ENCODE data around the gene TRIM23.
A peak's percentile ranks its signal among the peaks of the same experiment; 100 is the strongest.
"Not testable (repeated sequence)": the region's sequence is repeated elsewhere in the genome, so short reads cannot be mapped to it uniquely, and the experiment has no call there.

Gene TRIM23

GRCh38 chr5:65621961-65622360, 2.2 kb downstream of the TRIM23 start:
- H3K27ac ChIP-seq (ENCODE audit: insufficient read depth in 1 of 2, low read depth in 1 of 2, low read length in 2 of 2, poor library complexity in 1 of 2, severe bottlenecking in 2 of 2); DNase-seq; H3K27me3 ChIP-seq (replicated peaks in 2 of 5; ENCODE audit: control insufficient read depth in 4 of 5, insufficient read depth in 5 of 5, low read length in 4 of 5); H3K4me3 ChIP-seq (ENCODE audit: control insufficient read depth in 1 of 7, extremely low read depth in 1 of 7, insufficient read depth in 4 of 7, low read depth in 2 of 7, low read length in 6 of 7); H3K9me3 ChIP-seq (ENCODE audit: control extremely low read depth in 1 of 5, control insufficient read depth in 4 of 5, insufficient read depth in 2 of 5, low read depth in 1 of 5, low read length in 4 of 5); H3K36me3 ChIP-seq (ENCODE audit: control insufficient read depth in 4 of 4, insufficient read depth in 4 of 4, low read length in 3 of 4); CTCF ChIA-PET: not testable (repeated sequence)
- WGBS (ENCODE audit: insufficient coverage) = 100% methylated on average over 2 of the region's 4 CpGs
- POLR2A ChIA-PET = interaction anchor here (0.6 kb wide), 1 partner anchor 65 kb away, joined by 3 read pairs; no protein-coding TSS in a partner anchor
- peaks cover 20 to 31% (median 25%) of the 10 kb centered on the region in 4 experiments for H3K4me1 ChIP-seq (ENCODE audit: control extremely low read depth in 1 of 4, control insufficient read depth in 4 of 4, insufficient read depth in 4 of 4, low read length in 3 of 4)

- ChIA-PET CTCF (interaction anchor here (1.0 kb wide), 1 partner anchor 11 kb away, joined by 4 read pairs; no protein-coding TSS in a partner anchor), POLR2A (no interaction called here)
- Histone ChIP-seq H3K36me3 (ENCODE audit: control insufficient read depth in 4 of 4, insufficient read depth in 4 of 4, low read length in 3 of 4) (peaks cover 3 to 16% (median 4%) of the 10 kb centered on the region in 4 experiments), H3K27ac (ENCODE audit: insufficient read depth in 1 of 2, low read depth in 1 of 2, low read length in 2 of 2, poor library complexity in 1 of 2, severe bottlenecking in 2 of 2) (no peak overlapping the region), H3K4me3 (ENCODE audit: control insufficient read depth in 1 of 7, extremely low read depth in 1 of 7, insufficient read depth in 4 of 7, low read depth in 2 of 7, low read length in 6 of 7) (no peak overlapping the region), H3K4me1 (ENCODE audit: control extremely low read depth in 1 of 4, control insufficient read depth in 4 of 4, insufficient read depth in 4 of 4, low read length in 3 of 4) (peaks cover 9 to 19% (median 15%) of the 10 kb centered on the region in 4 experiments), H3K9me3 (ENCODE audit: control extremely low read depth in 1 of 5, control insufficient read depth in 4 of 5, insufficient read depth in 2 of 5, low read depth in 1 of 5, low read length in 4 of 5) (no peaks in the 10 kb centered on the region), H3K27me3 (replicated peaks in 2 of 5; ENCODE audit: control insufficient read depth in 4 of 5, insufficient read depth in 5 of 5, low read length in 4 of 5) (no peaks in the 10 kb centered on the region)
- 100% methylated on average over 2 of the region's 4 CpGs for WGBS (ENCODE audit: insufficient coverage)
- DNase-seq = no peak
These were observed 4.1 kb downstream of the TRIM23 start for GRCh38 chr5:65620021-65620420.

- POLR2A ChIA-PET = no interaction called here
- CTCF ChIA-PET = interaction anchor here (1.4 kb wide), 1 partner anchor 20 kb away, joined by 3 read pairs; no protein-coding TSS in a partner anchor
- 100% methylated on average over 1 of the region's 4 CpGs for WGBS (ENCODE audit: insufficient coverage)
These were observed 11.7 kb downstream of the TRIM23 start for GRCh38 chr5:65612298-65612907.

DNA sequence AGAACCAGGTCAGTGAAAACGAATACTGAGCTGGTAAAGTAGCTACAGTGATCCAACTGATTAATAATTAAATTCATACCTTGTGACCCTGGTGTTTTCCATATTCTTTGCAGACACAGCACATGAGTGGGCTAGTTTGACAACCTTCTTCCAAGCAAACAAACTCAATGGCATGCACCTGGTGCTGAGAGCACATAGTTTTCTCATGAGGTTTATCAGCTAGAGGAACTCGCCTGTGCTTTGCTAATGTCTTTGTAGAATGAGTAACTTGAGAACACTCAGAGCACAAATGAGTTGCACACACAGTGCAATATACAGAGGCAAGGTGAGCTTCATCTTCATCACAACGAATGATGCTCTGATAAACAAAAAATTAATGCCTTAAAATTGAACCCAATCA, 12.6 kb downstream of the TRIM23 start:
- H3K4me1 ChIP-seq (ENCODE audit: control extremely low read depth in 1 of 4, control insufficient read depth in 4 of 4, insufficient read depth in 4 of 4, low read length in 3 of 4) = no peaks in the 10 kb centered on the region
- no peak for DNase-seq
- H3K36me3 ChIP-seq (ENCODE audit: control insufficient read depth in 4 of 4, insufficient read depth in 4 of 4, low read length in 3 of 4) = peaks cover 24 to 80% (median 35%) of the 10 kb centered on the region in 4 experiments
- 100% methylated on average over 1 of the region's 3 CpGs for WGBS (ENCODE audit: insufficient coverage)
- no peak overlapping the region for H3K4me3 ChIP-seq (ENCODE audit: control insufficient read depth in 1 of 7, extremely low read depth in 1 of 7, insufficient read depth in 4 of 7, low read depth in 2 of 7, low read length in 6 of 7)
- ChIA-PET POLR2A (no interaction called here), CTCF (interaction anchor here (1.4 kb wide), 1 partner anchor 20 kb away, joined by 3 read pairs; no protein-coding TSS in a partner anchor)
- no peaks in the 10 kb centered on the region for H3K27me3 ChIP-seq (replicated peaks in 2 of 5; ENCODE audit: control insufficient read depth in 4 of 5, insufficient read depth in 5 of 5, low read length in 4 of 5)
- no peaks in the 10 kb centered on the region for H3K9me3 ChIP-seq (ENCODE audit: control extremely low read depth in 1 of 5, control insufficient read depth in 4 of 5, insufficient read depth in 2 of 5, low read depth in 1 of 5, low read length in 4 of 5)
- H3K27ac ChIP-seq (ENCODE audit: insufficient read depth in 1 of 2, low read depth in 1 of 2, low read length in 2 of 2, poor library complexity in 1 of 2, severe bottlenecking in 2 of 2) = no peak overlapping the region

More at GRCh38 chr5:65612298-65612907, 11.7 kb downstream of the TRIM23 start:
- Histone ChIP-seq H3K27me3 (replicated peaks in 2 of 5; ENCODE audit: control insufficient read depth in 4 of 5, insufficient read depth in 5 of 5, low read length in 4 of 5) (no peaks in the 10 kb centered on the region), H3K9me3 (ENCODE audit: control extremely low read depth in 1 of 5, control insufficient read depth in 4 of 5, insufficient read depth in 2 of 5, low read depth in 1 of 5, low read length in 4 of 5) (no peaks in the 10 kb centered on the region), H3K36me3 (ENCODE audit: control insufficient read depth in 4 of 4, insufficient read depth in 4 of 4, low read length in 3 of 4) (peaks cover 21 to 75% (median 30%) of the 10 kb centered on the region in 4 experiments), H3K4me1 (ENCODE audit: control extremely low read depth in 1 of 4, control insufficient read depth in 4 of 4, insufficient read depth in 4 of 4, low read length in 3 of 4) (no peaks in the 10 kb centered on the region), H3K4me3 (ENCODE audit: control insufficient read depth in 1 of 7, extremely low read depth in 1 of 7, insufficient read depth in 4 of 7, low read depth in 2 of 7, low read length in 6 of 7) (no peak overlapping the region), H3K27ac (ENCODE audit: insufficient read depth in 1 of 2, low read depth in 1 of 2, low read length in 2 of 2, poor library complexity in 1 of 2, severe bottlenecking in 2 of 2) (no peak overlapping the region)
- DNase-seq = no peak

GRCh38 chr5:65601761-65602160, 22.4 kb downstream of the TRIM23 start:
- no CpG with 5 or more reads among the region's 1 CpG for WGBS (ENCODE audit: insufficient coverage)
- H3K27ac ChIP-seq (ENCODE audit: insufficient read depth in 1 of 2, low read depth in 1 of 2, low read length in 2 of 2, poor library complexity in 1 of 2, severe bottlenecking in 2 of 2); H3K4me1 ChIP-seq (ENCODE audit: control extremely low read depth in 1 of 4, control insufficient read depth in 4 of 4, insufficient read depth in 4 of 4, low read length in 3 of 4); DNase-seq; H3K4me3 ChIP-seq (ENCODE audit: control insufficient read depth in 1 of 7, extremely low read depth in 1 of 7, insufficient read depth in 4 of 7, low read depth in 2 of 7, low read length in 6 of 7); POLR2A ChIA-PET; CTCF ChIA-PET; H3K27me3 ChIP-seq (replicated peaks in 2 of 5; ENCODE audit: control insufficient read depth in 4 of 5, insufficient read depth in 5 of 5, low read length in 4 of 5): not testable (repeated sequence)
- Histone ChIP-seq H3K36me3 (ENCODE audit: control insufficient read depth in 4 of 4, insufficient read depth in 4 of 4, low read length in 3 of 4) (peaks cover 32 to 92% (median 44%) of the 10 kb centered on the region in 4 experiments), H3K9me3 (ENCODE audit: control extremely low read depth in 1 of 5, control insufficient read depth in 4 of 5, insufficient read depth in 2 of 5, low read depth in 1 of 5, low read length in 4 of 5) (peaks cover 1 to 25% (median 6%) of the 10 kb centered on the region in 5 experiments)

GRCh38 chr5:65588694-65589093, 35.4 kb downstream of the TRIM23 start:
- H3K27me3 ChIP-seq (replicated peaks in 2 of 5; ENCODE audit: control insufficient read depth in 4 of 5, insufficient read depth in 5 of 5, low read length in 4 of 5) = no peaks in the 10 kb centered on the region
- no peaks in the 10 kb centered on the region for H3K9me3 ChIP-seq (ENCODE audit: control extremely low read depth in 1 of 5, control insufficient read depth in 4 of 5, insufficient read depth in 2 of 5, low read depth in 1 of 5, low read length in 4 of 5)
- peaks cover 24 to 73% (median 52%) of the 10 kb centered on the region in 4 experiments for H3K36me3 ChIP-seq (ENCODE audit: control insufficient read depth in 4 of 4, insufficient read depth in 4 of 4, low read length in 3 of 4)
- POLR2A ChIA-PET = no interaction called here
- CTCF ChIA-PET = interaction anchor here (1.3 to 3.2 kb wide), 2 partner anchors 10 to 19 kb away, joined by 5 to 10 read pairs; no protein-coding TSS in a partner anchor
- DNase-seq = peak in 1 of 3 donors; percentile 6
- H3K27ac ChIP-seq (ENCODE audit: insufficient read depth in 1 of 2, low read depth in 1 of 2, low read length in 2 of 2, poor library complexity in 1 of 2, severe bottlenecking in 2 of 2) = no peak overlapping the region
- H3K4me1 ChIP-seq (ENCODE audit: control extremely low read depth in 1 of 4, control insufficient read depth in 4 of 4, insufficient read depth in 4 of 4, low read length in 3 of 4) = no peaks in the 10 kb centered on the region
- no CpG with 5 or more reads among the region's 2 CpGs for WGBS (ENCODE audit: insufficient coverage)
- no peak overlapping the region for H3K4me3 ChIP-seq (ENCODE audit: control insufficient read depth in 1 of 7, extremely low read depth in 1 of 7, insufficient read depth in 4 of 7, low read depth in 2 of 7, low read length in 6 of 7)

DNA sequence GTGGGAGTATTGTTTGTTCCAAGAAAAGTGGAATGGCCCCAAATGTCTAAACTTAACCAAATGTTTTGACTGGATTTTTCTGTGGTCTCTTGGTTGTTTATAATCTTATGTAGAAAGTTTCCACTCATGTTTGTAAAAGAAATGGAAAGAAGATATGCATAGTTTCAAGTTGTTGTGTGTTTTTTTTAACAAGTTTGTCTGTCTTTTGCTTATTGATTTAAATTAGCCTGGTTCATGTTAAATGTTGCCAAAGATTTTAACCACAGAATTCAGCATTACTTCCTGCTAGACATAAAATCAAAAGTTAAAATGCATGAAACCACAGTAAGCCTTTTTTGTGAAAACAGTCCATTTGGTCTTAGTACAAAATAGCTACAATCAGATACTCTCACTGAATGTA, 47.0 kb downstream of the TRIM23 start:
- H3K4me3 ChIP-seq (ENCODE audit: control insufficient read depth in 1 of 7, extremely low read depth in 1 of 7, insufficient read depth in 4 of 7, low read depth in 2 of 7, low read length in 6 of 7) = no peak overlapping the region
- H3K9me3 ChIP-seq (ENCODE audit: control extremely low read depth in 1 of 5, control insufficient read depth in 4 of 5, insufficient read depth in 2 of 5, low read depth in 1 of 5, low read length in 4 of 5) = no peaks in the 10 kb centered on the region
- no peaks in the 10 kb centered on the region for H3K27me3 ChIP-seq (replicated peaks in 2 of 5; ENCODE audit: control insufficient read depth in 4 of 5, insufficient read depth in 5 of 5, low read length in 4 of 5)
- no peaks in the 10 kb centered on the region for H3K4me1 ChIP-seq (ENCODE audit: control extremely low read depth in 1 of 4, control insufficient read depth in 4 of 4, insufficient read depth in 4 of 4, low read length in 3 of 4)
- H3K27ac ChIP-seq (ENCODE audit: insufficient read depth in 1 of 2, low read depth in 1 of 2, low read length in 2 of 2, poor library complexity in 1 of 2, severe bottlenecking in 2 of 2) = no peak overlapping the region
- DNase-seq = no peak
- ChIA-PET CTCF (no interaction called here), POLR2A (no interaction called here)
- peaks cover 13 to 50% (median 35%) of the 10 kb centered on the region in 4 experiments for H3K36me3 ChIP-seq (ENCODE audit: control insufficient read depth in 4 of 4, insufficient read depth in 4 of 4, low read length in 3 of 4)
